OCI-LY7 (cell line): ENCODE measurements around the gene CLK4. TPM values are rescaled to one million over a fixed set of nuclear protein-coding genes. Genes with fewer than 3 reads are reported as not detected.
"Not testable (repeated sequence)": the region's sequence is repeated elsewhere in the genome, so short reads cannot be mapped to it uniquely, and the experiment has no call there.

Experiments used
- BruUV-seq: library from RNA; stranded (reverse); fragments of 400-500 nt; replicated peaks from 2 replicates; lab custom pipeline; 2021; lab: Mats Ljungman, UMichigan
- CTCF ChIA-PET: fragments of 300-600 bp; sonication (Branson Sonifier 250); formaldehyde crosslinking; loops from one replicate; lab custom pipeline; 2022; ENCODE audit warnings: antibody characterized with exemption; ENCODE audit not compliant: unreplicated experiment; lab: Charles Lee
- POLR2A ChIA-PET: fragments of 300-600 bp; sonication (Branson Sonifier 250); formaldehyde crosslinking; loops from one replicate; lab custom pipeline; 2022; ENCODE audit warnings: antibody characterized with exemption; lab: Charles Lee
- DNase-seq: peaks from one replicate; pipeline ENCODE4 v3.0.0-alpha.2; 2015; ENCODE audit warnings: low spot score
- H2AFZ ChIP-seq: fragments of 200-600 bp; sonication (generic), shearing (Covaris generic); 2 replicates; pipeline ENCODE4 v1.6.1; 2014; ENCODE audit warnings: mild to moderate bottlenecking, antibody characterized with exemption, low read length, moderate library complexity
- H3K27ac ChIP-seq: fragments of 200-600 bp; sonication (generic); 2 replicates; pipeline ENCODE4 v1.5.1; 2014; ENCODE audit warnings: mixed run types, low read depth, mild to moderate bottlenecking, moderate library complexity, low read length, inconsistent platforms; ENCODE audit not compliant: poor library complexity, severe bottlenecking
- H3K36me3 ChIP-seq: fragments of 200-600 bp; sonication (generic); 2 replicates; pipeline ENCODE4 v1.6.1; 2014; ENCODE audit warnings: mild to moderate bottlenecking, antibody characterized with exemption, low read length, moderate library complexity, mixed read lengths; ENCODE audit not compliant: insufficient read depth
- H3K4me1 ChIP-seq: fragments of 200-600 bp; sonication (generic); 2 replicates; pipeline ENCODE4 v1.5.1; 2014; ENCODE audit warnings: mild to moderate bottlenecking, low read length; ENCODE audit not compliant: insufficient read depth, poor library complexity, severe bottlenecking
- H3K4me2 ChIP-seq: fragments of 200-600 bp; sonication (generic); 2 replicates; pipeline ENCODE4 v1.6.1; 2014; ENCODE audit warnings: mild to moderate bottlenecking, low read length
- H3K4me3 ChIP-seq: fragments of 200-600 bp; sonication (generic); 2 replicates; pipeline ENCODE4 v1.5.1; 2014; ENCODE audit warnings: mild to moderate bottlenecking, low read depth, low read length; ENCODE audit not compliant: poor library complexity, severe bottlenecking
- H3K79me2 ChIP-seq: fragments of 200-600 bp; sonication (generic); 2 replicates; pipeline ENCODE4 v1.6.1; 2016; ENCODE audit warnings: low read depth, mild to moderate bottlenecking, low read length, moderate library complexity, mixed read lengths; ENCODE audit not compliant: insufficient read depth
- H3K9me2 ChIP-seq: fragments of 200-600 bp; sonication (generic); 2 replicates; pipeline ENCODE4 v1.6.1; 2016; ENCODE audit warnings: mild to moderate bottlenecking, low read length, mixed read lengths; ENCODE audit not compliant: insufficient read depth
- H3K9me3 ChIP-seq: fragments of 200-600 bp; sonication (generic); 2 replicates; pipeline ENCODE4 v1.6.1; 2014; ENCODE audit warnings: mild to moderate bottlenecking, mixed run types, low read length, mixed read lengths
- H4K20me1 ChIP-seq: fragments of 200-600 bp; sonication (generic); 2 replicates; pipeline ENCODE4 v1.6.1; 2014; ENCODE audit warnings: mild to moderate bottlenecking, antibody characterized with exemption, low read length, moderate library complexity, mixed read lengths; ENCODE audit not compliant: insufficient read depth
- EZH2phosphoT487 ChIP-seq: fragments of 200-600 bp; sonication (generic); IDR thresholded peaks from 2 replicates; pipeline ENCODE4 v1.6.1; 2018; ENCODE audit warnings: low read depth, borderline replicate concordance, mild to moderate bottlenecking, mixed run types, antibody characterized with exemption, low read length, moderate library complexity, mixed read lengths
- intact Hi-C: fragments of 100-400 bp; cut with micrococcal nuclease; formaldehyde crosslinking; loops from one replicate; pipeline ENCODE4 v1.10.0; 2022; ENCODE audit not compliant: unreplicated experiment
- total RNA-seq, 2 experiments: library from RNA; depleted of rRNA in 1 of 2; stranded (reverse); fragments of >200 nt in 1 of 2; shearing (Covaris generic) in 1 of 2; gene quantifications; 2 replicates each; pipeline ENCODE4 v1.2.3, GENCODE V29; 2014 to 2022
- TF ChIP-seq, protein P1 (sequence below): fragments of 200-600 bp; sonication (generic); conservative IDR thresholded peaks from 2 replicates; pipeline ENCODE4 v1.5.1; 2014; ENCODE audit warnings: mild to moderate bottlenecking, antibody characterized with exemption, low read length, moderate library complexity, mixed read lengths

The CLK4 gene
- total RNA-seq, 2 experiments from 2014 or later, result 32.6 to 37.4 TPM

DNA sequence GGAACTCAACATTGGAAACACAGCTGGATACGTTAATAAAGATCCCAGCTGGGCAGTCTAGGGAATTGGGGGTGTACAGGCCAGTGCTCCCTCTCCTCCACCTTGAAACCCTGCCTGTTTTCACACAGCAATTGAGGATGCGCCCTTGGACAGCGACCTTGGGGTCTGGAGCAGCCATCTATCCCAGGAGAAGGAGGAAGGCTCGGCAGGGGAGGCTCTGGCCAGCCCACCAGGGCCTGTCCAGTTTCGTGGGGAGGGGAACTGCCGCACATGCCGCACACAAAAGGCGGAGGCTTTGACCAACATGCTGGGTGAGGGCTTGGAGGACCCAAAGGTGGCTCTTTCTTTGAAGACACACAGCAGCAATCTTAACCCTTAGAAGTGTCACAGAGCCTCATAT, 38.1 kb downstream of the CLK4 start:
- Histone ChIP-seq H3K79me2 (no peaks in the 10 kb centered on the region), H4K20me1 (no peaks in the 10 kb centered on the region), H2AFZ (no peak overlapping the region), H3K4me2 (no peak overlapping the region), H3K36me3 (no peaks in the 10 kb centered on the region), H3K4me3 (no peak overlapping the region), H3K4me1 (no peaks in the 10 kb centered on the region), H3K9me3 (no peaks in the 10 kb centered on the region), H3K27ac (no peak overlapping the region), H3K9me2 (no peaks in the 10 kb centered on the region)
- POLR2A ChIA-PET, result no interaction called here
- no peak for DNase-seq
- intact Hi-C loops, result no loop called here
- CTCF ChIA-PET, result no interaction called here
- TF ChIP-seq, protein P1, sequence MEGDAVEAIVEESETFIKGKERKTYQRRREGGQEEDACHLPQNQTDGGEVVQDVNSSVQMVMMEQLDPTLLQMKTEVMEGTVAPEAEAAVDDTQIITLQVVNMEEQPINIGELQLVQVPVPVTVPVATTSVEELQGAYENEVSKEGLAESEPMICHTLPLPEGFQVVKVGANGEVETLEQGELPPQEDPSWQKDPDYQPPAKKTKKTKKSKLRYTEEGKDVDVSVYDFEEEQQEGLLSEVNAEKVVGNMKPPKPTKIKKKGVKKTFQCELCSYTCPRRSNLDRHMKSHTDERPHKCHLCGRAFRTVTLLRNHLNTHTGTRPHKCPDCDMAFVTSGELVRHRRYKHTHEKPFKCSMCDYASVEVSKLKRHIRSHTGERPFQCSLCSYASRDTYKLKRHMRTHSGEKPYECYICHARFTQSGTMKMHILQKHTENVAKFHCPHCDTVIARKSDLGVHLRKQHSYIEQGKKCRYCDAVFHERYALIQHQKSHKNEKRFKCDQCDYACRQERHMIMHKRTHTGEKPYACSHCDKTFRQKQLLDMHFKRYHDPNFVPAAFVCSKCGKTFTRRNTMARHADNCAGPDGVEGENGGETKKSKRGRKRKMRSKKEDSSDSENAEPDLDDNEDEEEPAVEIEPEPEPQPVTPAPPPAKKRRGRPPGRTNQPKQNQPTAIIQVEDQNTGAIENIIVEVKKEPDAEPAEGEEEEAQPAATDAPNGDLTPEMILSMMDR, result no peak
- no peak for TF ChIP-seq EZH2phosphoT487
- BruUV-seq, result no TSS peak

DNA sequence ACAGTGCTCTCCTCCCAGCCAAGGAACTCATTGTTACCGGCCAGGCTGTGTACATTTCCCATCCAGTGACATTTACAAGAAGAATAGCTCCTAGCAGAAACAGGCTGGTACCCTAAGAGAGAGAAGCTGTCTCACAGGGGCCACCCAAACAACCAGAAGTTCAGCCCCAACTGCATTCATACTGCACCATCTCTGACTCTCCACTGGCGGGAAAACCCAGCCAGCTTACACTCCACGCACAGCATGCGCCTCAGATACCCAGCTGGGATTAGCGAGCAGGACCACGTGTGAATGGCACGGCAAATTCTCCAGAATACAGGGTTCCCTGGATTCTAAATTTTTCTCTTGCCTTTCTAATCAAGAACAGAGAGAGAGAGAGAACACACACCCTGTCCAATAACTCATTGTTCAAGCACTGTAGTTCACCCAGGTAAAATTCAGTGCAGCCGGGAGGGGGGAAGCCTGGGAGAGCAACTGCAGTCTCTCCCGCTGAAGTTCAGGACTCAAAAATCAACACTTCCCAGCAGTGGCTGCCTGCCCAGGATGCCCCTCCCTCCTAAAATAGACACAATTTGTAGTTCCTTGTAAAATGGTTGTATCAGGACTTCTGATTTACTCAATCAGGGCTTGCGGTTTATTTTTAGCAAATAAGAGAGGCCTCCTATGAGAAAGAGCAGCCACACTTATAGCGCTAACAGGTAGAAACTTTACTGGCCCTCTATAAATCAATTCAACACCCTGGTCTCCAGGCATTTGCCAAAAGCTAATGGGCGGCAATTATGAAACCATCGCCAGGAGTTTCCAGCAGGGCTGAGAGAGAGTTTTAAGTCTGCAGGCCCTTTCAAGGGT, 38.9 kb downstream of the CLK4 start:
- intact Hi-C loops, result no loop called here
- Histone ChIP-seq H4K20me1 (no peaks in the 10 kb centered on the region), H2AFZ (no peak overlapping the region), H3K4me2 (no peak overlapping the region), H3K36me3 (no peaks in the 10 kb centered on the region), H3K4me3 (no peak overlapping the region), H3K9me2 (no peaks in the 10 kb centered on the region), H3K4me1 (no peaks in the 10 kb centered on the region), H3K79me2 (no peaks in the 10 kb centered on the region), H3K9me3 (no peaks in the 10 kb centered on the region), H3K27ac (no peak overlapping the region)
- TF ChIP-seq, protein P1, result no peak
- no peak for TF ChIP-seq EZH2phosphoT487
- BruUV-seq, result no TSS peak
- POLR2A ChIA-PET, result no interaction called here
- CTCF ChIA-PET, result no interaction called here
- no peak for DNase-seq

GRCh38 chr5:178586396-178586795, 40.5 kb downstream of the CLK4 start:
- BruUV-seq, result no TSS peak
- POLR2A ChIA-PET, result interaction anchor here (1.1 kb wide), 1 partner anchor 19 kb away, joined by 3 read pairs; no protein-coding TSS in a partner anchor
- no peak overlapping the region for H2AFZ ChIP-seq
- no peaks in the 10 kb centered on the region for H4K20me1 ChIP-seq
- H3K4me3 ChIP-seq, result no peak overlapping the region
- no peaks in the 10 kb centered on the region for H3K4me1 ChIP-seq
- no peaks in the 10 kb centered on the region for H3K79me2 ChIP-seq
- CTCF ChIA-PET, result no interaction called here
- TF ChIP-seq, protein P1, result no peak
- TF ChIP-seq EZH2phosphoT487, result no peak
- H3K36me3 ChIP-seq, result no peaks in the 10 kb centered on the region
- intact Hi-C loops, result no loop called here
- no peaks in the 10 kb centered on the region for H3K9me3 ChIP-seq
- H3K4me2 ChIP-seq, result no peak overlapping the region
- H3K27ac ChIP-seq, result no peak overlapping the region
- no peaks in the 10 kb centered on the region for H3K9me2 ChIP-seq
- DNase-seq, result no peak

DNA sequence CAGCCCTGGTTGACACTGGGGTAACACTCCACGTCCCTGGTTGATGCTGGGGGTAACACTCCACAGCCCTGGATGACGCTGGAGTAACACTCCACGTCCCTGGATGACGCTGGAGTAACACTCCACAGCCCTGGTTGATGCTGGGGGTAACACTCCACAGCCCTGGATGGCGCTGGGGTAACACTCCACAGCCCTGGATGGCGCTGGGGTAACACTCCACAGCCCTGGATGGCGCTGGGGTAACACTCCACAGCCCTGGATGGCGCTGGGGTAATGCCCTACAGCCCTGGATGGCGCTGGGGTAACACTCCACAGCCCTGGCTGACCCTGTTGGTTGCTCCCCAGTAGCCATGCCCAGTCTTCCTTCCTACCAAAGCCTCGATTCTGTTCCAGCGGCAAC, 41.4 kb downstream of the CLK4 start:
- CTCF ChIA-PET, intact Hi-C loops: not testable (repeated sequence)

More for the DNA sequence above, 41.4 kb downstream of the CLK4 start:
- POLR2A ChIA-PET, H3K9me2 ChIP-seq, H3K27ac ChIP-seq, H2AFZ ChIP-seq, H4K20me1 ChIP-seq, H3K4me2 ChIP-seq, H3K79me2 ChIP-seq, H3K36me3 ChIP-seq, H3K4me3 ChIP-seq, H3K4me1 ChIP-seq, BruUV-seq, H3K9me3 ChIP-seq: not testable (repeated sequence)
- peak; percentile 27 for DNase-seq
